Measurements from ENCODE around the gene KCNC2. TPM values are rescaled to one million over a fixed set of nuclear protein-coding genes. Genes with fewer than 3 reads are reported as not detected.
A peak's percentile ranks its signal among the peaks of the same experiment; 100 is the strongest.

The KCNC2 gene
- not detected for total RNA-seq

DNA sequence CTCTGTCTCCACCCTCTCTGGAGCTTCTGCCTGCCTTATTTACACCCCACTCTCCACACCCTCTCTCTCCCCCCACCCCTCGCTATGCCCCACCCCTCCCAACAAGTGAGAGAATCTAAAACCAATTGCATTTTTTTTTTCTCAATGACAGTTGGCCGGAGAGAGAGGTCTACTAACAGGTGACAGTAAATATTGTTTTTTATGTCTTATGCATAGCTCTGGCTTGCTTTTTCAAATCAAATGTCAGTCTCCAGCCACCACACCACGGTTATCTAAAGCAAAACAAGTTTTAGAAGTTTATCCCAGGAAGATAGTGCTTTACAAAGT, at the start of gene KCNC2:
KCNC2 (minus strand) TSS at position 28 of the 327 bp plus-strand sequence.
- Mint-ChIP-seq H3K9me3 (peaks cover 6% of the 10 kb centered on the region), H3K36me3 (ENCODE audit: insufficient read depth) (peaks cover 2% of the 10 kb centered on the region), H3K27me3 (ENCODE audit: low read depth) (peaks cover 47% of the 10 kb centered on the region), H3K4me1 (ENCODE audit: low read depth) (peaks cover 9% of the 10 kb centered on the region), H3K4me3 (no peak within 1 kb of the TSS)
- DNase-seq (no peak), ATAC-seq (no peak)

DNA sequence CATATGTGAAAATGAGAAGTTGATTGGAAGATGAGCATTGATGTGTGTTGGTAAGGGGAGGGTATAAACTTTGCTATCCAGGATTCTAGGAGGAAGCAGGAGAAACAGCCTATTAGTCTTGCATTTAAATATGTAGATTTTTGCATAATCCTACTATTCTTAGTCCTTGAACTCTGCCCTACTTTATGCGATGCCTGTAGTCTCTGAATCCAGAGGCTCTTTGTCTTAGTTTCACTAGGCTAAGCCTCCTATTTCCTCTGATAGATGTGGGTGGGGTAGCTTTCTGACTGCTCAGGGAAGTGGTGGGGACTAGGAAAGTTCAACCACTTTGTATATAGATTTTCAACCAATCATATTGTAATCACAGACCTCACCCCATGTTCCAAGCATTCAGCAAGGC, 49.5 kb upstream of the KCNC2 start:
- Mint-ChIP-seq H3K4me1 (ENCODE audit: low read depth) (peaks cover 14% of the 10 kb centered on the region), H3K27me3 (ENCODE audit: low read depth) (no peaks in the 10 kb centered on the region), H3K4me3 (no peak overlapping the region), H3K9me3 (no peaks in the 10 kb centered on the region), H3K36me3 (ENCODE audit: insufficient read depth) (no peaks in the 10 kb centered on the region)
- DNase-seq (no peak), ATAC-seq (no peak)

DNA sequence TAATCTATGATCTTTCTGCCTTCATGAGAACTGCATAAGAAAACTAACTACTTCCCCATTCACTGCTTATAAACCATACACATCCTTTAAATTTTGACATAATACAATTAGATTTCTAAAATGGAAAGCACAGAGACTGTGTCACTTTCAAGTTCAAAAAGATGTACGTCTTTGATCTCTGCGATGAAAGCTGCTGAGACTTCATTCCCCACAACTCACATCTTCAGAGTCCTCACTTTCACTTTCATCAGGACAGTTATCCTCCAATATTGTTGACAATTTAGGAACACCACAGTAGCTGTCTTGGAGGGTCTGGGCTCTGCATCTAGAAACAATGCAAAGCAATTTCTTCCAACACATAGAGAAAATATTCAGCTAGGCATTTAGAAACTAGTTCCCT, 47.9 kb upstream of the KCNC2 start:
- H3K4me3 Mint-ChIP-seq = peak overlapping the region; percentile 15
- ATAC-seq = peak in 1 of 2 donors; percentile 34
- peaks cover 14% of the 10 kb centered on the region for H3K4me1 Mint-ChIP-seq (ENCODE audit: low read depth)

DNA sequence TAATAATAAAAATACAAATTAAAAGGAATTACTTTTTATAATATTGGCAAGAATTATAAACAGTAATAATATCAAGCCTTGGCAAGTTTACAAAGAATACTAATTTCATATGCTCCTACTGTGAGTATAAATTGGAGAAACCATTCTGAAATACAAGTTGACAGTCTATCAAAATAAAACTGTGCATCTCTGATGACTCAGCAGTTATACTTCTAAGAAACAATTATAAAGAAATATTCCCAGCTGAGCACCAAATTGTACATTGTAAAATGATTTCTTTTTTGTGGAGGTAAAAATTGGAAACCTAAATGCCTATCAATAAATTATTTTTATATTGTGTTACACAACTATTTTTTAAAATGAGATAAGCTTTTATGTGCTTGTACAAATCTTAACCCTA, 35.5 kb upstream of the KCNC2 start:
- Mint-ChIP-seq H3K36me3 (ENCODE audit: insufficient read depth) (no peaks in the 10 kb centered on the region), H3K4me1 (ENCODE audit: low read depth) (no peaks in the 10 kb centered on the region), H3K4me3 (no peak overlapping the region), H3K27me3 (ENCODE audit: low read depth) (peaks cover 2% of the 10 kb centered on the region), H3K9me3 (peaks cover 5% of the 10 kb centered on the region)
- no peak for ATAC-seq
- DNase-seq = no peak

More for the DNA sequence above, 47.9 kb upstream of the KCNC2 start:
- Mint-ChIP-seq H3K27me3 (ENCODE audit: low read depth) (no peaks in the 10 kb centered on the region), H3K9me3 (no peaks in the 10 kb centered on the region), H3K36me3 (ENCODE audit: insufficient read depth) (no peaks in the 10 kb centered on the region)
- no peak for DNase-seq

DNA sequence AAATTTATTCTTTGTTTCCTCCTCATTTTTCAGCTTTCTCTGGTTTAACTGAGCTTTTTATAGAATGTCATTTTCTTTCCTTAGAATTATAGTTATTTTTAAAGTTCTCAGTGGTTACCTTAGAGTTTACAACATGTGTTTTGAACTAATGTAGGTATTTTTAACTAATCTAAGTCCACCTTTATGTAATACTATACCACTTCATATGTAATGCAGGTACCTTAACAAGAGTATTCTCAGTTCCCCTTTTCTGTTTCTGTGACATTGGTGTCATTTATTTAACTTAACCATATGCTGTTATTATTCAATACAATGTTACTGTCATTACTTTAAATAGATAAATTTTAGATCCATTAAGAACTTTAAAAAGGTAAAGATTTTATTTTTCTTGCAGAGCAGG, 30.3 kb upstream of the KCNC2 start:
- Mint-ChIP-seq H3K36me3 (ENCODE audit: insufficient read depth) (no peaks in the 10 kb centered on the region), H3K4me3 (no peak overlapping the region), H3K4me1 (ENCODE audit: low read depth) (no peaks in the 10 kb centered on the region), H3K9me3 (peaks cover 5% of the 10 kb centered on the region), H3K27me3 (ENCODE audit: low read depth) (peaks cover 2% of the 10 kb centered on the region)
- no peak for DNase-seq
- ATAC-seq = no peak

DNA sequence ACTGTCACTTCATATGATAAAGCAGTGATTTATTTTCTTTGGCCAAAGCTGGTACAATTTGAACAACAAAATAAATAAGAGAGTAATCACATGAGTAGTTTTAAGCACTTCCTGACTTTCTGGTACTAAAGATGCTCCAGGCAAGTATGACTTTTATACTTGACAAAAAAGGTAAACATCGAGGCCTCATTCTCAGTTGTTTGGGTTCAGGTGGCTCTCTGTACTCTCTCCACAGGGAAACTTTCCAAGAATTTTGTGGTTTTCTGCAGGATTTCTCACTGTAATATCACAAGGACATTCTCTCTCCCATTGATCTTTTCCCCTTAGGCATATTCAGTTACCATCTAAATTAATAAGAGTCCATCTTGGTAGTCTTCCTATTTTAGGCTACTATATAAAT, 26.6 kb upstream of the KCNC2 start:
- no peaks in the 10 kb centered on the region for H3K36me3 Mint-ChIP-seq (ENCODE audit: insufficient read depth)
- H3K4me1 Mint-ChIP-seq (ENCODE audit: low read depth) = no peaks in the 10 kb centered on the region
- ATAC-seq (no peak), DNase-seq (no peak)
- H3K27me3 Mint-ChIP-seq (ENCODE audit: low read depth) = peaks cover 2% of the 10 kb centered on the region
- H3K4me3 Mint-ChIP-seq = no peak overlapping the region
- peaks cover 10% of the 10 kb centered on the region for H3K9me3 Mint-ChIP-seq

DNA sequence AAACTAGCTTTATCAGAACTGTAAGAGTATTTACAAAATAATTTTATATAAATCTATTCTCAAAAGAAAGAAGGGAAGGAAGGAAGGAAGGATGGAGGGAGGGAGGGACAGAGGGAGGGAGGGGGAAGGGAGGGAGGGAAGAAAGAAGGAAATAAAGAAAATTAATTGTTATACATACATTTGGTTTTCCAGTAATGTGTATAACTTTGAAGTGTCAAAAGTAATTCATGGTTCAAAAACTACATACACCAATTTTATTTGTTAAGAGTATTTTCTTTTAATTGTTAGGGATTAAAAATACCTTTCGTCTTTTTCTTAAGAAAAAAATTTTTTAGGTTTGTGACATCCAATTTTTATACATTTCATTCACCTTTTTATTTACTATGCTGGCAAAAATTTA, 17.5 kb upstream of the KCNC2 start:
- H3K9me3 Mint-ChIP-seq = peaks cover 15% of the 10 kb centered on the region
- no peak for ATAC-seq
- no peaks in the 10 kb centered on the region for H3K36me3 Mint-ChIP-seq (ENCODE audit: insufficient read depth)
- no peaks in the 10 kb centered on the region for H3K27me3 Mint-ChIP-seq (ENCODE audit: low read depth)
- DNase-seq = no peak
- H3K4me1 Mint-ChIP-seq (ENCODE audit: low read depth) = no peaks in the 10 kb centered on the region
- H3K4me3 Mint-ChIP-seq = no peak overlapping the region

DNA sequence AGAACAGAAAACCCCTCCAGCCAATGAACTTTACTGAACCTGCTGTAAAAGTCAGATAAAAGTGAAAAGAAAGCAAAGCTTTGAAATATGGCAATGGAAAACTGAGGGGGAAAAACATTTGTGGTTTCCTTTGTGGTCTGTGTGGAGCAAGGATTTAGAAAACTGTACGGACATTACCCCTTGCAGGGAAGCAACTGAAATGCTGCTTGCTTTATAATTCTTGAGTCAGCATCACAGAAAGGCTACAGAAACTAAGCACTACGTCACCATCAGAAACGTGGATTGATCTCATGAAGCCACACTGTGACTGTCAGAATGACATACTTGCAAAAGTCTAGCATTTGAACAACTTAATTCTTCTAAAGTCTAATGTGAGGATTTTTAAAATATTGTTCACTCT, 2.4 kb upstream of the KCNC2 start:
- DNase-seq (no peak), ATAC-seq (no peak)
- peaks cover 4% of the 10 kb centered on the region for H3K4me1 Mint-ChIP-seq (ENCODE audit: low read depth)
- peaks cover 2% of the 10 kb centered on the region for H3K36me3 Mint-ChIP-seq (ENCODE audit: insufficient read depth)
- H3K27me3 Mint-ChIP-seq (ENCODE audit: low read depth) = peaks cover 28% of the 10 kb centered on the region
- H3K4me3 Mint-ChIP-seq = no peak overlapping the region
- H3K9me3 Mint-ChIP-seq = peaks cover 3% of the 10 kb centered on the region

DNA sequence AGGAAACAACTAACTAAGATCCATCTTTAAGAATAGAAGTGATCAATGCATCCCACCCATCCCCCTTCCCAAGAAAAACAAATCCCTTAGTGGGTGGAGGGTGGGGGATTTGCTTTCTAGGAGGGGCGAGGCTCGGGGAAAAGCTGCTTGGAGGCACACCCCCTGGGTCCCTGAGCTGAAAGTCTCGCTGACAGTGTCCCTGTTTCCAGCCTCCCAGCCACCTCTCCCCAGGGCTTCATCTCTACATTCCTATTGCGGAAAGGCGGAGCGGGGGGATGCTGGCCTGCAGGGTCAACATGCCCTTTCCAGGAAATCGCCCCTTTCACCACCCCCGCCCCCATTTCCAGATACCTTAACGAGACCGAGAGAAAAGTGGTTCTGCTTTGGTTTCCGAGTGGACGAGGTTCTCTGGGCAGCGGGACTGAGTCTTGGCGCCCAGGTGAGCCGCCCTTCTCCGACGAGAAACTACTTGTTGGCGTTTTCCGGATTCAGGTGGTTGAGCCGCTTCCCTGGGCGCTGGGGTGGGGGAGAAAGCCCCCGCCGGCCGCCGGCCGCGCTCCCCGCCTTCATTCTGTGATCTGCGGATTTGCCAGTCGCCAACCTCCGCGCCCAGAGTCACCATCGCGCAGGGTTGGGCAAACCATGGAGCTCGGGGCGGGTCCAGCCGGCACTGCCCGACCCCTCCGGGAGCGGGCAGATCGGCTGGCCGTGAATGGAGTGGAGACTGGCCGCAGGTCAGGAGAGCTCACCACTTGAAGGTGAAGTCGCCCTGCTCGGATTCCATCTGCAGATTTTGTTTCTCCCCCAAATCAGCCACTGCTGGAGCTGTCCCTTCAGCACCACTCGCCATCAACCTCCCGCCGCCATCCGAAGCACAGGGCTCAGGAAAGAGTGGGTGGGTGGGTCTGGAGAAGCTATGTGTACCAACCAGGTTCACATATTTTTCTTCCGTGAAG, 505 bp downstream of the KCNC2 start:
- no peak for DNase-seq
- Mint-ChIP-seq H3K9me3 (peaks cover 6% of the 10 kb centered on the region), H3K4me1 (ENCODE audit: low read depth) (peaks cover 9% of the 10 kb centered on the region), H3K36me3 (ENCODE audit: insufficient read depth) (peaks cover 2% of the 10 kb centered on the region), H3K4me3 (no peak overlapping the region), H3K27me3 (ENCODE audit: low read depth) (peaks cover 49% of the 10 kb centered on the region)
- ATAC-seq = peak in 1 of 2 donors; percentile 21

DNA sequence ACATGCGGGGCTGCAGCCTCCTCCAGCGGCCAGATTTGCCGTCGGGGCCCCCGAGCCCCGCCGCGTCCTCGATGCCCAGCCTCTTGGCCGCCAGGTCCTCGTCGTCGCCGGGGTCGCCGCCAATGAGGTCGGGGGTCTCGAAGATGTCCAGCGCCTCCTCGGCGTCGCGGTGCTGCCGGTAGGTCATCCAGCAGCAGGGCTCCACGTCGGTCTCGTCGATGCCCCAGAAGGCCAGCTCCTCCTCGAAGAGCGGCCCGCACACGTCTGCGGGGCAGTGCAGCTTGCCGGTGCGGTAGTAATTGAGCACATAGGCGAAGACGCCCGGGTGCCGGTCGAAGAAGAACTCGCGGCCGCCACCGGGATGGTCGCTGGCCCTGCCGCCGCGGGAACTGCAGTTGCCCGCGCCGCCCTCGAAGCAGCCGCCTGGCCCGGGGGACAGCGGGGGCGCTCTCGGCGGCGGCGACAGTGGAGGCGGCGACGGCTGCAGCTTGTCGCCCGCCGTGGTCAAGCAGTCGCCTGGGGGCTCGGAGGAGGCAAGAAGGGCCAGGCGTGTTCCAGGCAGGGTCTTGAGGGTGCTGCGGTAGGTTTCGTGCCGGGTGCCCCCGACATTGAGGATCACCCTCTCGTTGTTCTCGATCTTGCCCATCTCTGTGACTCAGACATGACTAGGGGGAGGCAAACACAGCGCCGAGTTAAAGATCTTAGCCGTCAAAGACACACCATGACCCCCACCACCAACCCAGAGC, 2.1 kb downstream of the KCNC2 start:
- ATAC-seq (peak; percentile 25 to 42), DNase-seq (no peak)
- Mint-ChIP-seq H3K9me3 (peaks cover 6% of the 10 kb centered on the region), H3K27me3 (ENCODE audit: low read depth) (peaks cover 49% of the 10 kb centered on the region), H3K4me3 (no peak overlapping the region), H3K4me1 (ENCODE audit: low read depth) (peaks cover 9% of the 10 kb centered on the region), H3K36me3 (ENCODE audit: insufficient read depth) (peaks cover 2% of the 10 kb centered on the region)

DNA sequence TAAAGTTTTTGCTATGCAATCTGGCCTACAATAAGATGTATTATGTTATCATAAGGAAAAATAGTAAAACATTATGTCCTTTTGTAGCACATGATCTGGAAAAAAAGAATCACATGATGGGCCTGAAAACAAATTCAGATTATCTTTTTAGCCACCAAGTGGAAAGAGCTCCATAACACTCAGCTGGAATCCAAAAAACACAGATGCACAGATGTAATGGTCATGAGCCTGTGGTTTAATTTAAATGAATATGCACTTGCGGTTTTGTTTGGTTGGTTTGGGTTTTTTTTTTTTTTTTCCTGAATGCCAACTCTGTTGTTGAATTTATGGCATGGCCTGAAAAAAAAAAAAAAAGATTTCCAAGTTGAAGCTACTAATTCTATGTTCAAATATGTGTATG, 4.1 kb downstream of the KCNC2 start:
- Mint-ChIP-seq H3K4me1 (ENCODE audit: low read depth) (peaks cover 17% of the 10 kb centered on the region), H3K36me3 (ENCODE audit: insufficient read depth) (peaks cover 2% of the 10 kb centered on the region), H3K27me3 (ENCODE audit: low read depth) (peaks cover 50% of the 10 kb centered on the region), H3K9me3 (peaks cover 6% of the 10 kb centered on the region), H3K4me3 (no peak overlapping the region)
- no peak for ATAC-seq
- no peak for DNase-seq

DNA sequence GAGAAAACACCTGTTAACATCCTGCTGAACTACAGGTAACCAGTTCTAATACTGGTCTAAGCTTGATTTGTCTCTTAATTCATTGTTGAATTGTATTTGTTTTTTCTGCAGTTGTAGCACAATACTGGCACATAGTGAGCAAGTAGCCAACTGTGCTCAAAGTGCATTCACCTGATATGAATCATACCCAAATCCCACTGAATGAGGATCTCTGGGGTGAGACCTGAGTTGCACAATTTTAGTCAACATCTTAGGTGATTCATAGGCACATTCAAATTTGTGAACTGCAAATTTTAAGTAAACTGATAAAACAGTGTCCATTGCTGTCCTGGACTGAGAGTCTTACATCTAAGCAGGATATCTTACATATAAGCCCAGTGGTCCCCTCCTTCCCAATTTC, 12.8 kb downstream of the KCNC2 start:
- no peaks in the 10 kb centered on the region for H3K36me3 Mint-ChIP-seq (ENCODE audit: insufficient read depth)
- no peaks in the 10 kb centered on the region for H3K9me3 Mint-ChIP-seq
- ATAC-seq = no peak
- H3K4me1 Mint-ChIP-seq (ENCODE audit: low read depth) = peaks cover 9% of the 10 kb centered on the region
- H3K4me3 Mint-ChIP-seq = no peak overlapping the region
- peaks cover 2% of the 10 kb centered on the region for H3K27me3 Mint-ChIP-seq (ENCODE audit: low read depth)
- DNase-seq = no peak

DNA sequence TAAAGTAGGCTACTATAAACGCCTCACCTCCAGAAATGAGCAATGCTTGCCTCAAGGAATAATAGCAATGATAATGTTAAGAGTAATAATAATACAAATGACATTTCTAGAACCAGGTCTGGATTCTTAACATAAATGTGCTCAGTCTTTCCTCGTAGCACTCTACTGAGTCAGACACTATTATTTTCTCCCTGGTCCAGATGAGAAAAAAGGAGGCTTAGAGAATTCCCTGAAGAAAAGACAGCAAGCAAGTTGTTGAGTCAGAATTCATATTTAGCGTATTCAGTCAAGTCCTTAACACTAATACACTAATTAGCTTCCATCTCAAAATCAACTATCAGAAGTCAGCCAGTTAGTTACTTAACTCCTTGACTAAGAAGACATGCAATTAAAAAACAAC, 13.2 kb downstream of the KCNC2 start:
- peaks cover 7% of the 10 kb centered on the region for H3K4me1 Mint-ChIP-seq (ENCODE audit: low read depth)
- H3K4me3 Mint-ChIP-seq = no peak overlapping the region
- H3K27me3 Mint-ChIP-seq (ENCODE audit: low read depth) = peaks cover 2% of the 10 kb centered on the region
- no peaks in the 10 kb centered on the region for H3K9me3 Mint-ChIP-seq
- ATAC-seq (no peak), DNase-seq (no peak)
- no peaks in the 10 kb centered on the region for H3K36me3 Mint-ChIP-seq (ENCODE audit: insufficient read depth)

DNA sequence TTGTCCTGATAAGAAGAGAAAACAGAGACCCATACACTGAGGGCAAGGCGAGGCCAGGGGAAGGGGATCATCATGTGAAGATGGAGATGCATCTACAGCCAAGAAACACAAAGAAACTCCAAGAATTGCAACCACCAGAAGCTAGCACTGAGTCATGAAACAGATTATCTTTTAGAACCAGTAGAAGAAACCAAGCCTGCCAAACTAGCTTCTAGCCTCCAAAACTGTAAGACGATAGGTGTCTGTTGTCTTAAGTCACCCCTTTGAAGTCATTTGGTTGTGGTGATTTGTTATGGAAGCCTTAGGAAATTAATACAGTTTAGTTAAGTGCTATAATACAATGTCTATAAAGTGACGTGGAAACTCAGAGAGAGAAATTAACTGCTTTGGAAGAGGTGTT, 15.4 kb downstream of the KCNC2 start:
- no peaks in the 10 kb centered on the region for H3K9me3 Mint-ChIP-seq
- H3K27me3 Mint-ChIP-seq (ENCODE audit: low read depth) = no peaks in the 10 kb centered on the region
- DNase-seq (no peak), ATAC-seq (no peak)
- no peaks in the 10 kb centered on the region for H3K36me3 Mint-ChIP-seq (ENCODE audit: insufficient read depth)
- H3K4me3 Mint-ChIP-seq = no peak overlapping the region
- no peaks in the 10 kb centered on the region for H3K4me1 Mint-ChIP-seq (ENCODE audit: low read depth)

DNA sequence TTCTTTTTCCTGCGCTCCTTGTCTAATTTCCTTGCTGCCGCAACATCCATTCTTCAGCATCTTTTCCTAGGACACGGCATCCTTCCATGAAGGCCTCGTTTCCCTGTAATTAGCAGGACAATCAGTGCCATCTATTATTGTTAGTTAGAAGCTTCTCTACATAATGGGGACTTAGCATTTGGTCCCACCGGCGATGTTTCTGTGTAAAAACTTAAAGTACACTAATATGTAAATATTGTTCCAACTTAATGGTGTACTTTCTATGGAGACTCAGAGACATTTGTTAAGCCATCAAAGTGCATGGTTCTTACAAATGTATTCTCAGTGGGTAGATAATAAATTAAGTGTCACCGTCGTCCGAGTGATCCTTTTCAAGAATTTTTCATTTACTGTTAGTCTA, 17.4 kb downstream of the KCNC2 start:
- ATAC-seq (no peak), DNase-seq (no peak)
- Mint-ChIP-seq H3K27me3 (ENCODE audit: low read depth) (no peaks in the 10 kb centered on the region), H3K4me1 (ENCODE audit: low read depth) (no peaks in the 10 kb centered on the region), H3K9me3 (no peaks in the 10 kb centered on the region), H3K36me3 (ENCODE audit: insufficient read depth) (no peaks in the 10 kb centered on the region), H3K4me3 (no peak overlapping the region)

All from activated T-cell treated with anti-CD3 and anti-CD28 coated beads, Interleukin-2, amount 50 U/mL, for 4 hours (primary cell).